HEK293 (cell line): ENCODE measurements around the gene FOXRED1.

Experiments
- CTCF ChIA-PET: fragments of 350-600 bp; formaldehyde crosslinking; extraction: SDS; loops from one replicate; lab custom pipeline; 2021; ENCODE audit warnings: antibody characterized with exemption; lab: Yijun Ruan, JAX
- POLR2A ChIA-PET: fragments of 300-600 bp; formaldehyde crosslinking; extraction: SDS; loops from one replicate; lab custom pipeline; 2020; ENCODE audit warnings: antibody characterized with exemption, inconsistent platforms; lab: Yijun Ruan, JAX
- H3K27ac ChIP-seq: fragments of 200-500 bp; sonication (Bioruptor generic); 2 replicates; pipeline ENCODE4 v1.5.1; 2014; ENCODE audit warnings: low read depth, low read length, control low read depth, inconsistent platforms; ENCODE audit errors: extremely low read depth
- H3K36me3 ChIP-seq, 2 experiments: fragments of 200-500 bp in 1 of 2; sonication (Bioruptor generic) in 1 of 2; 1 replicate in 1 of 2; 2 replicates in 1 of 2; pipeline ENCODE4 v1.5.1; 2014 to 2017; ENCODE audit warnings: inconsistent platforms in 2 of 2, low read length in 2 of 2; ENCODE audit not compliant: control insufficient read depth in 2 of 2, insufficient read depth in 1 of 2
- H3K4me1 ChIP-seq: fragments of 200-500 bp; sonication (Bioruptor generic); 2 replicates; pipeline ENCODE4 v1.5.1; 2014; ENCODE audit warnings: mild to moderate bottlenecking, low read length, inconsistent platforms; ENCODE audit not compliant: control insufficient read depth, insufficient read depth
- H3K4me3 ChIP-seq: 2 replicates; pipeline ENCODE4 v1.5.1; 2011; ENCODE audit warnings: low read depth, mild to moderate bottlenecking, control low read depth, low read length, moderate library complexity
- H3K9me3 ChIP-seq: fragments of 200-500 bp; sonication (Bioruptor generic); 2 replicates; pipeline ENCODE4 v1.5.1; 2014; ENCODE audit warnings: low read depth, low read length, inconsistent platforms; ENCODE audit not compliant: control insufficient read depth, insufficient read depth
- EGR2 ChIP-seq: fragments of 450-650 bp; formaldehyde crosslinking; IDR thresholded peaks from 2 replicates; pipeline ENCODE4 v1.5.1; 2016; ENCODE audit warnings: low read depth, missing biosample characterization, missing genetic modification characterization
- GLI4 ChIP-seq: fragments of 450-650 bp; formaldehyde crosslinking; IDR thresholded peaks from 2 replicates; pipeline ENCODE4 v1.5.1; 2016; ENCODE audit warnings: missing biosample characterization, missing genetic modification characterization
- GLIS1 ChIP-seq: fragments of 450-650 bp; formaldehyde crosslinking; IDR thresholded peaks from 2 replicates; pipeline ENCODE4 v1.5.1; 2016; ENCODE audit warnings: missing biosample characterization, missing genetic modification characterization
- KLF17 ChIP-seq: fragments of 450-650 bp; formaldehyde crosslinking; IDR thresholded peaks from 2 replicates; pipeline ENCODE4 v1.5.1; 2016; ENCODE audit warnings: missing biosample characterization, missing genetic modification characterization
- MYNN ChIP-seq: fragments of 450-650 bp; formaldehyde crosslinking; IDR thresholded peaks from 2 replicates; pipeline ENCODE4 v1.5.1; 2016; ENCODE audit warnings: missing biosample characterization, missing genetic modification characterization, borderline replicate concordance
- YY1 ChIP-seq: fragments of 450-650 bp; formaldehyde crosslinking; IDR thresholded peaks from 2 replicates; pipeline ENCODE4 v1.5.1; 2018; ENCODE audit warnings: missing biosample characterization, missing genetic modification characterization
- ZNF157 ChIP-seq: fragments of 450-650 bp; formaldehyde crosslinking; IDR thresholded peaks from 2 replicates; pipeline ENCODE4 v1.5.1; 2016; ENCODE audit warnings: missing biosample characterization, missing genetic modification characterization
- ZNF175 ChIP-seq: fragments of 450-650 bp; formaldehyde crosslinking; IDR thresholded peaks from 2 replicates; pipeline ENCODE4 v1.5.1; 2016; ENCODE audit warnings: missing biosample characterization, missing genetic modification characterization
- ZNF311 ChIP-seq: fragments of 450-650 bp; formaldehyde crosslinking; IDR thresholded peaks from 2 replicates; pipeline ENCODE4 v1.5.1; 2017; ENCODE audit warnings: missing biosample characterization, missing genetic modification characterization, borderline replicate concordance
- ZNF350 ChIP-seq: fragments of 450-650 bp; formaldehyde crosslinking; IDR thresholded peaks from 2 replicates; pipeline ENCODE4 v1.5.0; 2017; ENCODE audit warnings: missing biosample characterization, mild to moderate bottlenecking, missing genetic modification characterization
- ZNF366 ChIP-seq: fragments of 450-650 bp; formaldehyde crosslinking; conservative IDR thresholded peaks from 2 replicates; pipeline ENCODE4 v1.5.1; 2016; ENCODE audit warnings: missing biosample characterization, missing genetic modification characterization
- ZNF37A ChIP-seq: fragments of 450-650 bp; IDR thresholded peaks from 2 replicates; pipeline ENCODE4 v1.5.1; 2018; ENCODE audit warnings: missing biosample characterization, missing genetic modification characterization
- ZNF473 ChIP-seq: fragments of 450-650 bp; formaldehyde crosslinking; IDR thresholded peaks from 2 replicates; pipeline ENCODE4 v1.5.1; 2017; ENCODE audit warnings: missing biosample characterization, missing genetic modification characterization
- ZNF530 ChIP-seq: fragments of 450-650 bp; formaldehyde crosslinking; IDR thresholded peaks from 2 replicates; pipeline ENCODE4 v1.5.1; 2016; ENCODE audit warnings: low read depth, missing biosample characterization, missing genetic modification characterization
- ZNF585B ChIP-seq: fragments of 450-650 bp; formaldehyde crosslinking; IDR thresholded peaks from 2 replicates; pipeline ENCODE4 v1.5.1; 2016; ENCODE audit warnings: missing biosample characterization, missing genetic modification characterization
- ZNF658 ChIP-seq: fragments of 450-650 bp; formaldehyde crosslinking; IDR thresholded peaks from 2 replicates; pipeline ENCODE4; 2016; ENCODE audit warnings: missing biosample characterization, missing genetic modification characterization
- ZNF660 ChIP-seq: fragments of 450-650 bp; IDR thresholded peaks from 2 replicates; pipeline ENCODE4 v1.5.1; 2018; ENCODE audit warnings: missing biosample characterization, mild to moderate bottlenecking, missing genetic modification characterization
- ZNF677 ChIP-seq: fragments of 450-650 bp; IDR thresholded peaks from 2 replicates; pipeline ENCODE4 v1.5.0; 2018; ENCODE audit warnings: missing biosample characterization, mild to moderate bottlenecking, missing genetic modification characterization, moderate library complexity
- ZNF76 ChIP-seq: fragments of 450-650 bp; formaldehyde crosslinking; IDR thresholded peaks from 2 replicates; pipeline ENCODE4; 2016; ENCODE audit warnings: low read depth, missing biosample characterization, missing genetic modification characterization, borderline replicate concordance
- ZNF837 ChIP-seq: fragments of 450-650 bp; formaldehyde crosslinking; IDR thresholded peaks from 2 replicates; pipeline ENCODE4 v1.5.1; 2016; ENCODE audit warnings: missing biosample characterization, missing genetic modification characterization
- ZSCAN16 ChIP-seq: fragments of 450-650 bp; formaldehyde crosslinking; IDR thresholded peaks from 2 replicates; pipeline ENCODE4 v1.5.1; 2016; ENCODE audit warnings: missing biosample characterization, missing genetic modification characterization
- ZXDB ChIP-seq: fragments of 450-650 bp; formaldehyde crosslinking; IDR thresholded peaks from 2 replicates; pipeline ENCODE4 v1.5.1; 2016; ENCODE audit warnings: missing biosample characterization, missing genetic modification characterization
- TF ChIP-seq, protein P1 (sequence below): fragments of 450-650 bp; formaldehyde crosslinking; optimal IDR thresholded peaks from 2 replicates; pipeline ENCODE3; 2016; ENCODE audit warnings: missing biosample characterization, mild to moderate bottlenecking, missing genetic modification characterization
- TF ChIP-seq, protein P2 (sequence below): fragments of 450-650 bp; IDR thresholded peaks from 2 replicates; pipeline ENCODE4 v1.5.1; 2018; ENCODE audit warnings: missing biosample characterization, missing genetic modification characterization

The FOXRED1 gene

DNA sequence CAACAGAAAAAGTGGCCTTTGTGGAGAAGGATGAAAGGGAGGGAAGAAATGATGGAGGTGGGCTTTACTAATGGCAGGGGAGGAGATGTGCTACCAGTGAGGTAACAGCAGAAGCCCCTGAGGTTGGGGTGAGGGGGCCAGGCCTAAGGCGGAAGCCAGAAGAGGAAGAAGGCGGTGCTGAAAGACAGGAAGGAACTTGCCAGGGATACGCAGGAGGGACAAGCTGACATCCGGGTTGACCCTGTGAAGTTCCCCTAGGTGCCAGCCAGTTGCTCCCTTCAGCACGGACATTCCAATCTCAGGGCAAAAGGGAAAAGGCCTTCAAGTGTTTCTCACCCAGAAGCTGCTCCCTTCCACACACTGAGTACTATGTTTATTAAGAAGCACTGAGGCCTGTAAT is 11.6 kb downstream of the FOXRED1 start:
- CTCF ChIA-PET: no interaction called here
- no peak for TF ChIP-seq ZNF37A (tag by site-specific recombination)
- H3K9me3 ChIP-seq: no peaks in the 10 kb centered on the region
- H3K27ac ChIP-seq: no peak overlapping the region
- H3K36me3 ChIP-seq: peaks cover 0 to 31% of the 10 kb centered on the region in 2 experiments; a peak in 2 of 3 replicates
- POLR2A ChIA-PET: interaction anchor here (3.6 kb wide), 1 partner anchor 10 kb away, joined by 24 read pairs; the partner anchor contains the start of genes FOXRED1 and SRPRA
- no peak overlapping the region for H3K4me3 ChIP-seq
- H3K4me1 ChIP-seq: no peaks in the 10 kb centered on the region; the same call in 1 of the 2 replicates

DNA sequence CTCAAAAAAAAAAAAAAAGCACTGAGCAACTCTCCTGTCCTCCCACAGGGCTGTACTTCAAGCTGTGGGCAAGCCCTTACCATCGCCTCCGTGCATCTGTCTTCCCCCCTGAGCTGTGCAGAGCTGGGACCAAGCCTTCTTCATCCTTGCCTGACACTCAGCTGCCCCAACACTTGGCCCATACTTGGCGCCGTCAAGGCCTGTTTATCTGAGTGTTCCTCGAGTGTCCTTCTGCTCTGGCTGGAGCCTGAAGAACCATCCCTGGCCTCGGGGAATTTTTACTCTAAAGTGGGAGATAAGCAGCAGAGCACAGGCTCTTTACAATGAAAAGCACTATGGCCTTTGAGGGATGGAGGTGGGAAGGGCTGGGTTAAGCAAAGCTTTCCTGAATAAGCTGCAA is 12.3 kb downstream of the FOXRED1 start:
- CTCF ChIA-PET: no interaction called here
- TF ChIP-seq, protein P1, sequence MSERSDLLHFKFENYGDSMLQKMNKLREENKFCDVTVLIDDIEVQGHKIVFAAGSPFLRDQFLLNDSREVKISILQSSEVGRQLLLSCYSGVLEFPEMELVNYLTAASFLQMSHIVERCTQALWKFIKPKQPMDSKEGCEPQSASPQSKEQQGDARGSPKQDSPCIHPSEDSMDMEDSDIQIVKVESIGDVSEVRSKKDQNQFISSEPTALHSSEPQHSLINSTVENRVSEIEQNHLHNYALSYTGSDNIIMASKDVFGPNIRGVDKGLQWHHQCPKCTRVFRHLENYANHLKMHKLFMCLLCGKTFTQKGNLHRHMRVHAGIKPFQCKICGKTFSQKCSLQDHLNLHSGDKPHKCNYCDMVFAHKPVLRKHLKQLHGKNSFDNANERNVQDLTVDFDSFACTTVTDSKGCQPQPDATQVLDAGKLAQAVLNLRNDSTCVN (tag by site-specific recombination): no peak
- TF ChIP-seq ZNF677 (no peak), ZSCAN16 (tag by site-specific recombination) (no peak), ZNF175 (tag by site-specific recombination) (no peak), ZNF473 (tag by site-specific recombination) (no peak), ZNF366 (tag by site-specific recombination) (no peak), EGR2 (no peak), ZNF837 (tag by site-specific recombination) (no peak), ZXDB (no peak)
- no peaks in the 10 kb centered on the region; the same call in 1 of the 2 replicates for H3K4me1 ChIP-seq
- POLR2A ChIA-PET: interaction anchor here (3.6 kb wide), 1 partner anchor 11 kb away, joined by 24 read pairs; the partner anchor contains the start of genes FOXRED1 and SRPRA
- no peak overlapping the region for H3K4me3 ChIP-seq
- H3K9me3 ChIP-seq: no peaks in the 10 kb centered on the region
- peaks cover 0 to 25% of the 10 kb centered on the region in 2 experiments; a peak in 2 of 3 replicates for H3K36me3 ChIP-seq
- no peak overlapping the region for H3K27ac ChIP-seq

DNA sequence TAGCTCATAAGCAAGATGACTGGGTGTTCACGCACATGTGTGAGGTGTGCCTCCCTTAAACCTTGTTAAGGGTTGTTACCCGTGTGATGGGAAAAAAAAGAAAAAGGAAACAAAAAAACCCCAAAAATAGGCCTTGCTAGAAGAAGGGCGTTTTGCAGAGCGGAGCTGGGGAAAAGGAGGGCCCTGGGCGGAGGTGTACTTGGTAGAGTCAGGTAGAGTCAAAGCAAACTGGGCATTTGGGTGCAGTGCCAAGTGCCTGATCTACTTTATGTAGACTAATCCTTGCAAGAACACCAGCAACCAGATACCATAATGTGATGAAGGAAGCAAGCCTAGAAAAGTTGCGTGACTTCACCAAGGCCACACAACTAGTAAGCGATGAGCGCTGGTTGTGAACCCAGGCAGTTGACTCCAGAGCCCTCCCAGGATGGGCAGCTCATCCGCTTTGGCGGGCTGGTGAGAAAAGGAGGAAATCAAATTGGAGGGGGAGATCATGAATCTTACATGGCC is 12.8 kb downstream of the FOXRED1 start:
- Histone ChIP-seq H3K36me3 (peaks cover 0 to 22% of the 10 kb centered on the region in 2 experiments; a peak in 1 of 3 replicates), H3K9me3 (no peaks in the 10 kb centered on the region), H3K4me1 (no peaks in the 10 kb centered on the region; the same call in 1 of the 2 replicates), H3K27ac (no peak overlapping the region), H3K4me3 (no peak overlapping the region)
- ChIA-PET CTCF (no interaction called here), POLR2A (interaction anchor here (3.6 kb wide), 1 partner anchor 11 kb away, joined by 24 read pairs; the partner anchor contains the start of genes FOXRED1 and SRPRA)
- TF ChIP-seq ZNF76 (no peak), GLI4 (tag by site-specific recombination) (no peak), MYNN (tag by site-specific recombination) (no peak), ZNF350 (tag by site-specific recombination) (no peak), KLF17 (tag by site-specific recombination) (no peak), ZNF660 (tag by site-specific recombination) (no peak), ZNF658 (tag by site-specific recombination) (no peak), YY1 (tag by site-specific recombination) (no peak), ZNF530 (no peak), ZNF311 (tag by site-specific recombination) (no peak), ZNF585B (tag by site-specific recombination) (no peak), ZNF157 (tag by site-specific recombination) (no peak), GLIS1 (no peak)
- TF ChIP-seq, protein P2, sequence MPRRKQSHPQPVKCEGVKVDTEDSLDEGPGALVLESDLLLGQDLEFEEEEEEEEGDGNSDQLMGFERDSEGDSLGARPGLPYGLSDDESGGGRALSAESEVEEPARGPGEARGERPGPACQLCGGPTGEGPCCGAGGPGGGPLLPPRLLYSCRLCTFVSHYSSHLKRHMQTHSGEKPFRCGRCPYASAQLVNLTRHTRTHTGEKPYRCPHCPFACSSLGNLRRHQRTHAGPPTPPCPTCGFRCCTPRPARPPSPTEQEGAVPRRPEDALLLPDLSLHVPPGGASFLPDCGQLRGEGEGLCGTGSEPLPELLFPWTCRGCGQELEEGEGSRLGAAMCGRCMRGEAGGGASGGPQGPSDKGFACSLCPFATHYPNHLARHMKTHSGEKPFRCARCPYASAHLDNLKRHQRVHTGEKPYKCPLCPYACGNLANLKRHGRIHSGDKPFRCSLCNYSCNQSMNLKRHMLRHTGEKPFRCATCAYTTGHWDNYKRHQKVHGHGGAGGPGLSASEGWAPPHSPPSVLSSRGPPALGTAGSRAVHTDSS: no peak
